GM18867 (cell line): ENCODE results near the gene ZDHHC16.

ENCODE experiments used
- ATAC-seq: cut with Tn5 transposase; IDR thresholded peaks from one replicate; pipeline ENCODE4 v1.9.1; 2021; ENCODE audit warnings: mild to moderate bottlenecking, moderate library complexity; ENCODE audit not compliant: unreplicated experiment

The ZDHHC16 gene

DNA sequence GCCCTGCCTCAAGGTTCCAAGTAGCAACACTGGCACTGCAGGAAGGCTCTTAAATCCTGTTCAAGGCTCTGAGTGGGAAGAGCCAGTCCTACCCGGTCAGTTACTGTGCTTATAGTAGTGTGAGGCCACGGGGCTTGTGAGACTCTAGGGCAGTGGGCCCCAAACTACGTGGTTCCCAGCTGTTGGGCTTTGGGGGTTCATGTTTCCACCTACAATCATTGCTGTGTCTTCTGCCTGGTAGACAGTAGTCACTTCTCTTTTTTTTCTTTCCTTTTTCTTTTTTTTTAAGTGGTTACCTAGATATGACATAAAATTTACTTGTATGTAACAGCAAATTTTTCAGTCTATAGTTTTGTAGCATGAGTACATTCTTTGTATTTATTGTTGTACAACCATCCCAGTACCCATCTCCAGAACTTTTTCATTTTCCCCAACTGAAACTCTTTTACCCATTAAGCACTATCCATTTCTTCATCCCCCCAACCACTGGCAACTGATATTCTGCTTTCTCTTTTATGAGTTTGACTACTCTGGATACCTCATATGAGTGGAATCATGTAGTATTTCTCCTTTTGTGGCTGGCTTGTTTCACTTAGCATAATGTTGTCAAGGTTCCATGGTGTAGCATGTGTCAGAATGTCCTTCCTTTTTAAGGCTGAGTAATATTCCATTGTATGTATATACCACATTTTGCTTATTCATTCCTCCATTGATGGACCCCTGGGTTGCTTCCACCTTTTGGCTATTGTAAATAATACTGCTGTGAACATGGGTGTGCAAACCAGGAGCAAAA lies 60.4 kb downstream of the ZDHHC16 start:
- no peak for ATAC-seq
